GM10847 (cell line): ENCODE results near the gene BORCS8.

Experiments used
- POLR2A ChIP-seq: IDR thresholded peaks from 2 replicates; pipeline ENCODE4 v1.6.1; 2011; ENCODE audit not compliant: insufficient read length; ENCODE audit errors: extremely low read depth

The BORCS8 gene

DNA sequence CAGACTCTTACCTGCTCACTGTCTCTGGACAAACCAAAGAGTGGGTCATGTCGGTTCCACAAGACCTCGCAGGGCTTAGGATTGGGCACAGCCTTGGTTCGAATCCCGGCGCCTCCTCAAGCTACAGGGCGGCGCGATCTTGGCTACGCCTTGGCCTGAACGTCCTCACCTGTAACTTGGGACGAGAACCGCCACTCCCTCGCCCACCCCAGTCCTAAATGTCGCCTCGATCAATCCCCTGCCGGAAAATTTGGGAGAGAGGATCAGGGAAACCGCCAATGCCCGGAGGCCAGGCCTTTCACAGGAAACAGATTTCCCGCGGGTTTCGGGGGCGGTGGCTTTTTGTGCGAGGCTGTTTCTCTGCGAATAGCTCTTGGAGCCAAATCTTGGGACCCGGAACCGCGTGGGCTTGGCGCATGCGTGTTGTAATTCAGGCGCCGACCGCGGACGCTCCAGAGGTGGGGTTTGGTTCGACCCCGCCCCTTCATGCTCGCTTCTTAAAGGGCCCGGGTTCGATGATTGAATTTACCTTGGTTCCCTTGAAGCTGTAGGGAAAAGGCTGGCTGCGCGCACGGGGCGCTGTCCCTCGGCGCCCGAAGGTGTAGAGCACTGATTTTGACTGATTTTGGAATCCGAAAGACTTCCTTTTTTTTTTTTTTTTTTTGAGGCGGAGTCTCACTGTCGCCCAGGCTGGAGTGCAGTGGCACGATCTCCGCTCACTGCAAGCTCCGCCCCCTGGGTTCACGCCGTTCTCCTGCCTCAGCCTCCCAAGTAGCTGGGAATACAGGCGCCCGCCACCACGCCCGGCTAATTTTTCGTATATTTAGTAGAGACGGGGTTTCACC is 11.3 kb upstream of the BORCS8 start, which contains the start of gene NR2C2AP:
NR2C2AP (minus strand) TSS at position 403 of the 845 bp plus-strand sequence; CDS start at position 49, 354 bp downstream.
- no peak for TF ChIP-seq POLR2A

DNA sequence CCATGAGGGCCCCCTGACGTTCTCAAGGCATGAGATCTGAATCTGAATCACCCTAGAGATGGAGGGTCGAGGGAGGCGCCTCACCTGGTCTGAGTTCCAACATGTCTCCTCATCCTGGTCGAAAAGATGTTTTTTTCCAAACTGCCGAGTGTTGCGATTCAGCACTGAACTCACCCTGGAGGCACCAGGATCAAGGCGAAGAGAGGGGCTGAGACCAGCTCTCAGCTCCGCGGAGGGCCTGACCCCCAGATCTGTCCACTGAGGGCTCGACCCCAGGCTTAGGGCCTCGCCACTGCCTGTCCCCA is 10.7 kb upstream of the BORCS8 start:
- TF ChIP-seq POLR2A = no peak

DNA sequence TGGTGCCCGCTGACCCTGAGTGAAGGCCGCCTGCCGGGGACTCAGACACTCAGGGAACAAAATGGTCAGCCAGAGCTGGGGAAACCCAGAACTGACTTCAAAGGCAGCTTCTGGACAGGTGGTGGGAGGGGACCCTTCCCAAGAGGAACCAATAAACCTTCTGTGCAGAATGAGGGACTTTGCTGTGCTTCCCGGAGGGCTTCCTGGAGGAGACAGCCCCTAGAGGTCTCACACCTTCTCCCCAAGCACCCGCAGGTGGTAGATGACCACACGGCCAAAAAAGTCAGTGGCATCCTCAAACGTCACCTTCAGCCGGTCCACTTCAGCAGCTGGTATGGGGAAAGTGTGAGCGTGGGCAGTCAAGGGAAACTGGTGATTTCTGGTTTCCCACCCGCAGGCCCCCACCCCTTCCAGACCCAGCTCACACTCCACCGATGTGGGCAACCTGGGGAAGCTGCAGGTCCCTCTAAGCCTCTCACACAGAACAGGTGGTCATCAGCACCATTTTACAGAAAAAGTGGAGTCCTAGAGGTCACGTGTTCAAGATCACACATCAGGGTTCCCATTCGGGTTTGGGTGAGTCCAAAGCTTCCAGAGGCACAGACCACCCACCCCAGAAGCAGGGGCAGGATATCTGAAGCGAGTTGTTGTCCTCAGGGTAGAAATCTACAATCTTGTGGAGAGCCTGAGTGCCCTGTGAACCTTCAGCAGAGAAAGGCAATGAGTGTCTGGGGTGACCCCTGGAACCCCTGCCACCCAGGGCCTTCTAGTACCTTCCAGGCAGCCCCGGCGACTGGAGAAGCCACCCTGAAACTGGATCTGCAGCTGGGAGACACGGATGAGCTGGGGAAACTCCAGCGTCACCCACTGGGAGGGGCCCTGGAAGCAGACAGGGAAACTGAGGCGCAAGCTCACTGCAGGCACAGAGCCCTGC is 10.0 kb upstream of the BORCS8 start:
- TF ChIP-seq POLR2A = no peak

DNA sequence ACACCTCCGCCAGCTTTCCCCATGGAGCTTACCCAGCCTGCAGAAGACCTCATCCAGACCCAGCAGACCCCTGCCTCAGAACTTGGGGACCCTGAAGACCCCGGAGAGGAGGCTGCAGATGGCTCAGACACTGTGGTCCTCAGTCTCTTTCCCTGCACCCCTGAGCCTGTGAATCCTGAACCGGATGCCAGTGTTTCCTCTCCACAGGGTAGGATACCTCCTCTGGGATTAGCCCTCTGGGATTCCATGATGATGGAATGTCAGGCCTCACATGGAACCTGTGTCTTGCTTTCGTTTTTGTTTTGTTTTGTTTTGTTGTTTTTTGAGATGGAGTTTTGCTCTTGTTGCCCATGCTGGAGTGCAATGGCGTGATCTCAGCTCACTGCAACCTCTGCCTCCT is 2.0 kb upstream of the BORCS8 start:
- TF ChIP-seq POLR2A = no peak

DNA sequence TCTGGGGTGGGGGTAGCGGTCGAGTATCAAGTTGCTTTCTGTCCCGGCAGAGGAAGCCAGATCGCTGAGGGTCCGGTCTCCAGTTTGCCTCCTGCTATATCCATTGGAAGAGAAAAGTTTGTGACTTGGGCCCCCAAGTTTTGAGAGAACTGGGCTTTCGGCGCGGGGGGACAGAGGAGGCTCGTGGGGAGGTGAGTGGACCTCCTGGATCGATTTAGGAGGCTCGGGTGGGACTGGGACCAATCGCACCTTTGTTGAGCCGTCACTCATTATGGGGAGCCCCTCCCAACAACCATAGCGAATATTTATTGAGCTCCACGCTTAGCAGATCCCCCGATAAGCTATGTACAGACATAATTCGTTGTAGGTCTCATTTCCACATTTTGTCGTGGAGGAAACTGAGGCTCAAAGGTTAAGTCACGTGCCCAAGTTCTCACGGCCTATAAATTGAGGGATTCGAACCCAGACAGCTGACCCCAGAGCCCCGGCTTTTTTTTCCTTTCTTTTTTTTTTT is 1.0 kb upstream of the BORCS8 start:
- TF ChIP-seq POLR2A = peak; percentile 41

DNA sequence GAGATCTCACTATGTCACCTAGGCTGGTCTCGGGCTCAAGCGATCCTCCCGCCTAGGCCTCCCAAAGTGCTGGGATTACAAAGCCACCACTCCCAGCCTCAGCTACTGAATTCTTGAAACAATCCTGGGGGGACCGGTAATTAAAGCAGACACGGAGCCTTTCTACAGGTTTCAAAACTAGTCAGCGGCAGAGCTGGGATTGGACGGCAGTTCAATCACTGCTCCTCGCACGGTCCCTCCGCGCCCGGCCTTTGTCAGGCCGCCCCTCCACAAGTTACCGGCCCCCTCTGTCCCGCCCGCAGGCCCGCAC is 229 bp downstream of the BORCS8 start:
- no peak for TF ChIP-seq POLR2A

DNA sequence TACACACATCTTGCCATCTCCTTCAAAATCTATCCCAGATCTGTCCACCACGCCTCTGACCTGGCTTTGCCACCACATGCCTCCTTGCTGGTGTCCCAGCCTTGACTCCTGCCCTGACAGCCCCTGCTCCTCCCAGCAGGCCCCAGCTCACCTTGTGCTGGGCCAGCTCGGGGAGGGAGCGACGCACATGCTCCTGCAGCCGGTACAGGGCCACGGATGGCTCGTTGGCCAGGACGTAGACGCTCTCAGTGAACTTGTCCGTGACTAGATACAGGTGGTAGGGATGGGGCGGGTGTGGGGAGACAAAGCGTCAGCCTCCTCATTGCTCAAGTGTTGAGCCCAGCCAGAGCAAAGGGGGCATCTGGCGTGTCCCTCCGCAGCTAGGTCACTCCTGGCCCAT is 5.2 kb downstream of the BORCS8 start:
- TF ChIP-seq POLR2A = no peak

DNA sequence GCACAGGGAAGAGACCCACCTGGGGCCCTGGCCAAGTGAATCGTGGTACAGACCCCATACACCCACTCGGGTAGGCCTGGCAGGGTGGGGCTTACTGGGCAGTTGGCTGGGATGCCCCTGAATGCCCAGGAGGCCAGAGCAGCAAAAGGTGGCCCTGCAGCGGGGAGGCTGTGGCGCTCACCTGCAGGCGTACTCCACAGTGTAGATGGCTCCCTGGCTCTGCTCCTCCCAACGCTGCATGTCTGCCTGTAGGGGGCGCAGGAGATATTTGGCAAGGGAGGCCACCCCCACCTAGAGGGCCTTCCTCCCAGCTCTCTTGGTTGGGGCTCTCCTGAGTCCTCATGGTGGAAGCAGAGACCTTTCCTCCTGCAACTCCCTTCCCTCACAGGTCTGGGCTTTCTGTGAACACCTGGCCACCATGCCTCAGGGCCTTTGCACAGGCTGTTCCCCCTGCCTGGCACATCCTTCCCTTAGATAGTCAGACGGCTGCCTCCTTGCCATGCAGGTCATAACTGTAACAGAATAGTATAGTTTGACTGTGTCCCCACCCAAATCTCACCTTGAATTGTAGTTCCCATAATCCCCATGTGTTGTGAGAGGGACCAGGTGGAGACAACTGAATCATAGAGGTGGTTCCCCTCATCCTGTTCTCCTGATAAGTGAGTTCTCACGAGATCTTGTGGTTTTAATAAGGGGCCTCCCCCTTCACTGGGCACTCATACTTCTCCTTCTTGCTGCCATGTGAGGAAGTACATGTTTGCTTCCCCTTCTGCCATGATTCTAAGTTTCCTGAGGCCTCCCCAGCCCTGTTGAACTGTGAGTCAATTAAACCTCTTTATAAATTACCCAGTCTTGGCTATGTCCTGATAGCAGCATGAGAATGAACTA is 5.9 kb downstream of the BORCS8 start:
- TF ChIP-seq POLR2A = no peak

DNA sequence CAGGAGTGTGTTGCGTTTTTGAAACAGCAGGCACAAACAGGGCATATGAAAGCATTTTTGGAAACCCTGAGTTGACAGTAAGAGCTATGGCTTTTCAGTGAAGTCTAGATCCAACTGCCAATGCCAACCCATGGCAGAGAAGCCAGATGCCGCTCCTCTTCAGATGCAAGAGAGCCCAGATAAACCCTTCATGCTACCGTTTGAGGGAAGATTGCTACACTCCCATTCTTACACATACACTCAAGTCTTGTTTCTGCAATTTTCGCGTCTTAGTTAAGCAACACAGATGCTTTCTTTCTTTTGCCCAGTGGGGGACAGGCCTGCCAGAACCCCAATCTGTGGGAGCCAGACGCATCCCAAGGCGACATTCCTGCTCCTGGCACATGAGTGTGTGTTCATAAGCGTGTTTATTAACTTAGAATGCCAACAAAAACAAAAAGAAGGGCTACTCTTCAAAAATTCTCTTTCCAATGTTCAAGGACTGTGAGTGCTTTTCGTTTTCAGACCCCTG is 10.4 kb downstream of the BORCS8 start:
- TF ChIP-seq POLR2A = no peak

DNA sequence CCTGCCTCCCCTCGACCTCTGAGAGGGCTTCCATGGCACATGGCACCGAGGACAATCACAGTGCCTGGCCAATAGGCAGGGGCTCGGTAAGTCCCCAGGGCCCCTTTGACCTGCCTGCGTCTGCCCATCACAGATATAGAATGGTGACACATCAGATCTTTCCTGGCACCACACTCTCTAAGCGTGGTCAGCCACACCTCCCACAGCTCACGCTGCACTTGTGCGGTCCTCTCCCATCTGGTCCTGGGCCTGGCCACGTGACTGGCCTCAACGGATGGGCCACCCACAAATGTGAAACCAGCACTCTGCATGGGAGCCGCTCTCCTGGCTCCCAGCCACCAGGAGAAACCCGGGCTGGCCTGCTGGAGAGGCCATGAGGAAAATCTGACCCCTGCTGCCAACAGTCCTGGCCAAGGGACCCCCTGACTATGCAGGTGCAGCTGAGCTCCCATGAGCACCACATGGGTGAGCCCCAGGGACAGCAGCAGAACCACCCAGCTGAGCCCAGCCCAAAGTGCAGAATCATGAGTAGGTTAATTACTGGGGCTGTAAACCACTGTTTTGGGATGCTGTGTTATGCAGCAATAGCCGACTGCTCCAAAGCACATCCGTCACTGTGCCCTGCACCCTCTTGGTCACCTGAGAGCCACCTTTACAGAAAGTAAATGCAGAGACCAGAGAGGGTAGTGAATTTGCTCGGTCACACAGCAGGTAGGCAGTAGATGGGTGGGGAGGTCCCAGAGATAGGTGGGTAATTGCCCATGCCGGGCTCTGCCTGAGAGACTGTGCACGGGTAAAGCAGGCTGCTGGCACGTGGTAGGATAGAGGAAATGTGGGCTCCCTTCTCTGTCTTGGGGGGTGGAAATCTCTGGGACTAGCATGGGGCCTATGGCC is 12.2 kb downstream of the BORCS8 start:
- TF ChIP-seq POLR2A = no peak

DNA sequence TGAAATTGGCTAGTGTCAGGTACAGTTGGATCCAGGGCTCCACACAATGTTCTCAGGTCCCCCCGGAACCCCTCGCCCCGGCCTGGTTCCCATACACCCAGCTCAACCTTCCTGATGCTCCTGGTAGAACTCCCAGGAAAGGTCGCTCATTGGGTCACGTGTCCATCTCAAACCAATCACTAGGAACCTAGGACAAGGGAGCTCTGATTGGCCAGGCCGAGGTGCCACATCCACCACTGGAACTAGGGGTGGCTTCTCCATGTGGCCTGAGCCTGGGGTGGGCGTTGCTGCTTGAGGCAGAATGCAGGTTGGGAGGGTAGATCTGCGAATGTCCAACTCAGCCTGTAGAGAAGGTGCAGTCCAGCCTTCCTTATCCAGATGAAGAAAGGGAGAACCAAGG is 15.0 kb downstream of the BORCS8 start:
- TF ChIP-seq POLR2A = no peak

DNA sequence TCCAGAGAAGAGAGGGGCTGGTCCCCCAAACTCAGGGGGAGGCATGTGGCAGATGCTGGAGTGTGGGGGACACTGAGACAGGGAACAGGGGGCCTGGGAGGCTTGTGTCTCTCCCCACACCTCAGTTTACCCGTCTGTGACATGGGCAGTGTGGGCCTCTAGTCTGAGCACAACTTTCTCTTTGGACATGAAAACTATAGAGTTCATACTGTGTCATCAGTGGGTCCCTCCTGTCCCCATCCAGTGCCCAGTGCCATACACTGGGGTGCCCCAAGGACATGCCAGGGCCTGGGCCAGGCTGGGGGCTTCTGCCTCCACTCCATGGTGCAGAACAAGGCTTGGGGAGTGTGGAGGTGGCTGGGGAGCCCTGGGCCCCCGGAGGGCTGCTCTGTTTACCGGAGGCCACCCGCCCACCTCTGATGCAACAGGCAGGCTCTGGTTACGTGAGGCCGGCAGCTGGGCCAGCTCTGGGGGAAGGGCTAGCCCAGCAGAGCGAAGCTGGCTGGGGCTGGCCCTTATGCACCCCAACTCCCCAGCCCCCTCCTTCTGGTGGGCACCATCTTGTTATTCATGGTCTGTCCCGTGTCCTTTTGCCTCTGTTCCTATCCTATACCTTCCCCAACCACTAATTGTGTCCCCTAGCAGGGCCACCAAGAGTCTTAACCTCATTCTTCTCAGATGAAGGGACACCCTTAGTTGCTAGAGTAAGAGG is 20.0 kb downstream of the BORCS8 start:
- TF ChIP-seq POLR2A = no peak

DNA sequence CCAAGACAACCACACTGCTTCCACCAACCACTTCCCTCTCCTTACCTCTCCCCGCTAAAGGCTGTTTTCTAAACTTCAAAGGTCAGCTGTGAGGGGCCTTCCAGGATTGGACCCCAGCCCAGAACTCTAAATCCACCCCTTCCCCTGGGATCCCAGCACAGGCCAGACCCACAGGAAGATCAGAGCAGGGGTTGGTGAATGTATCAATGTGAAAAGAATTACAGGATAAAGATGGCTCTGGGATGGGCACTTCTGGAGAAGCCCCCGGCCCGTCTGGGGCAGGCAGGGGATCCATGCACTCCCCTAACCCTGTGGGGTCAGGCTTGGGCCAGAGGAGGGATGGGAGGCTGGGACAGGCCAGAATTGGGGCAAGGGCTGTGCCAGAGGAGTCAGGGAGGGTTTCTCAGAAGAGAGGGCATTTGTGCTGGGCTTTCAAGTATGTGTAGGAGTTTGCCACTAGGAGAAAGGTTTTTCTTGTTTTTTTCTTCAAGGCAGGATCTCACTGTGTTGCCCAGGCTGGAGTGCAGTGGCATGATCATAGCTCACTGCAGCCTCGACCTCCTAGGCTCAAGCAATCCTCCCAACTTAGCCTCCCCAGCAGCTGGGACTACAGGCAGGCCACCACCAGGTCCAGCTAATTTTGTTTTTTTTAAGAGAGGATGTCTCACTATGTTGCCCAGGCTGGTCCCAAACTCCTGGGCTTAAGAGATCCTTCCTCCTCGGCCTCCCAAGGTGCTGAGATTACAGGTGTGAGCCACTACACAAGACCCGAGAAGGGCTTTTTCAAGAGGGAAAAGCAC is 20.9 kb downstream of the BORCS8 start:
- no peak for TF ChIP-seq POLR2A
